HG03108 (cell line): Measurements from ENCODE around the gene TUBGCP6.

ENCODE experiments used
- ATAC-seq: cut with Tn5 transposase; IDR thresholded peaks from one replicate; pipeline ENCODE4 v1.9.1; 2021; ENCODE audit warnings: moderate library complexity; ENCODE audit not compliant: unreplicated experiment

TUBGCP6 gene

GRCh38 chr22:50183141-50183971, 61.5 kb downstream of the TUBGCP6 start:
- ATAC-seq = no peak

- no peak for ATAC-seq
These were observed 62.4 kb downstream of the TUBGCP6 start for GRCh38 chr22:50182176-50183081.

GRCh38 chr22:50180727-50181521, 63.9 kb downstream of the TUBGCP6 start:
- ATAC-seq = no peak

DNA sequence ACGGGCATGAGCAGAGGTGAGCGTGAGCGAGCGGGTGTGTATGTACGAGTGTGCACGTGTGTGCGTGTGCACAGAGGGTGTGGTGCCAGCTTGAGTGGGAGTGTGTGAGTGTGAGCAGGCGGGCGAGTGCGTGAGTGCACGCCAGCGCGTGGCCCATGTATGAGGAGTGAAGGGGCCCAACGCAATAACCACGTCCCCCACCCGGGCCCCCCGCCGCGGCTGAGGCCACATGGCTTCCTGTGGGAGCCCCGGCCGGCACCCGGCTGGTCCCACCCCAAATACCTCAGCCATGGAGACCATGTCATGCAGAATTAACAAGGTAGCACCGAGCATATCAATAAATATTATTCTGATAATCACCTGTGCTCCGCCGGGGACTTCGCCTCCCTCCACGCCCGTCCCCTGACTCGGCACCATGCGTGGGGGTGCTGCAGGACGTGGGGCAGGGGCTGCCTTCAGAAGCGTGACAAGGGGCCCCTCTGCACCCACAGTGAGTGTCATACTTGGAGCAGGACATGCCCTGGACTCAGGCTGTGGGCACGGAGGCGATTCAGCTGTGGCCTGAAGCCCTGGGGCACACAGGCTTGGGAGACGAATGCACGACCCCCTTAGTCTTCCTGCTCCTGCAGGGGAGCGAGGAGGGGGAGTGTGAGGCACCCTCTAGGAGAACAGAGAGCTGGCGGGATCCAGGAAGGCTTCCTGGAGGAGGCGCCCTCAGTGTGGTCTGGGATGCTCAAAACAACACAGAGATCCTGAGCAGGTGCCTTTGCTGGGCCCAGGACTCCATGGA, 64.7 kb downstream of the TUBGCP6 start:
- ATAC-seq = no peak

- ATAC-seq = no peak
These were observed 65.7 kb downstream of the TUBGCP6 start for GRCh38 chr22:50178871-50179869.

- ATAC-seq = no peak
These were observed 66.4 kb downstream of the TUBGCP6 start for GRCh38 chr22:50178471-50178864.

DNA sequence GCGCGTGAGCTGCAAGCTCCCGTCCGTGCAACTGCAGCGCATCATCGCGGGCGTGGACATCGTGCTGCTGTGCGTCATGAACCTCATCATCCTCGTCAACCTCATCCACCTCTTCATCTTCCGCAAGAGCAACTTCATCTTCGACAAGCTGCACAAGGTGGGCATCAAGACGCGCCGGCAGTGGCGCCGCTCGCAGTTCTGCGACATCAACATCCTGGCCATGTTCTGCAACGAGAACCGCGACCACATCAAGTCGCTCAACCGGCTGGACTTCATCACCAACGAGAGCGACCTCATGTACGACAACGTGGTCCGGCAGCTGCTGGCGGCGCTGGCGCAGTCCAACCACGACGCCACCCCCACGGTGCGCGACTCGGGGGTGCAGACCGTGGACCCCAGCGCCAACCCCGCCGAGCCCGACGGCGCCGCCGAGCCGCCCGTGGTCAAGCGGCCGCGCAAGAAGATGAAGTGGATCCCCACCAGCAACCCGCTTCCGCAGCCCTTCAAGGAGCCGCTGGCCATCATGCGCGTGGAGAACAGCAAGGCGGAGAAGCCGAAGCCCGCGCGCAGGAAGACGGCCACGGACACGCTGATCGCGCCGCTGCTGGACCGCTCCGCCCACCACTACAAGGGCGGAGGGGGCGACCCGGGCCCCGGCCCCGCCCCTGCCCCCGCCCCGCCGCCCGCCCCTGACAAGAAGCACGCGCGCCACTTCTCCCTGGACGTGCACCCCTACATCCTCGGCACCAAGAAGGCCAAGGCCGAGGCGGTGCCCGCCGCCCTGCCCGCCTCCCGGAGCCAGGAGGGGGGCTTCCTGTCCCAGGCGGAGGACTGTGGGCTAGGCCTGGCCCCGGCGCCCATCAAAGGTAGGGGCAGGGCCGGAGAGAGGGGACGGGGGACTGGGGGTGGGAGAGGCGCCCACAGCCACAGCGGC, 67.0 kb downstream of the TUBGCP6 start:
- ATAC-seq = no peak

DNA sequence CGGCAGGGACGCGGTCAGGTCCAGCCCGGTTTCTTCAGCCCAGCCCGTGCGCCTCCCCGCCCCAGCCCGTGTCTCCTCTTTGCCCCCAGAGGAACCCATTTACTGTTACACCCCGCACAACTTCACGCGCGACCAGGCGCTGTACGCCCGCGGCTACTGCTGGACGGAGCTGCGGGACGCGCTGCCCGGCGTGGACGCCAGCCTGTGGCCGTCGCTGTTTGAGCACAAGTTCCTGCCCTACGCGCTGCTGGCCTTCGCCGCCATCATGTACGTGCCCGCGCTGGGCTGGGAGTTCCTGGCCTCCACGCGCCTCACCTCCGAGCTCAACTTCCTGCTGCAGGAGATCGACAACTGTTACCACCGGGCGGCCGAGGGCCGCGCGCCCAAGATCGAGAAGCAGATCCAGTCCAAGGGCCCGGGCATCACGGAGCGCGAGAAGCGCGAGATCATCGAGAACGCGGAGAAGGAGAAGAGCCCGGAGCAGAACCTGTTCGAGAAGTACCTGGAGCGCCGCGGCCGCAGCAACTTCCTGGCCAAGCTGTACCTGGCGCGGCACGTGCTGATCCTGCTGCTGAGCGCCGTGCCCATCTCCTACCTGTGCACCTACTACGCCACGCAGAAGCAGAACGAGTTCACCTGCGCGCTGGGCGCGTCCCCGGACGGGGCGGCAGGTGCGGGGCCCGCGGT, 67.8 kb downstream of the TUBGCP6 start:
- ATAC-seq = no peak

DNA sequence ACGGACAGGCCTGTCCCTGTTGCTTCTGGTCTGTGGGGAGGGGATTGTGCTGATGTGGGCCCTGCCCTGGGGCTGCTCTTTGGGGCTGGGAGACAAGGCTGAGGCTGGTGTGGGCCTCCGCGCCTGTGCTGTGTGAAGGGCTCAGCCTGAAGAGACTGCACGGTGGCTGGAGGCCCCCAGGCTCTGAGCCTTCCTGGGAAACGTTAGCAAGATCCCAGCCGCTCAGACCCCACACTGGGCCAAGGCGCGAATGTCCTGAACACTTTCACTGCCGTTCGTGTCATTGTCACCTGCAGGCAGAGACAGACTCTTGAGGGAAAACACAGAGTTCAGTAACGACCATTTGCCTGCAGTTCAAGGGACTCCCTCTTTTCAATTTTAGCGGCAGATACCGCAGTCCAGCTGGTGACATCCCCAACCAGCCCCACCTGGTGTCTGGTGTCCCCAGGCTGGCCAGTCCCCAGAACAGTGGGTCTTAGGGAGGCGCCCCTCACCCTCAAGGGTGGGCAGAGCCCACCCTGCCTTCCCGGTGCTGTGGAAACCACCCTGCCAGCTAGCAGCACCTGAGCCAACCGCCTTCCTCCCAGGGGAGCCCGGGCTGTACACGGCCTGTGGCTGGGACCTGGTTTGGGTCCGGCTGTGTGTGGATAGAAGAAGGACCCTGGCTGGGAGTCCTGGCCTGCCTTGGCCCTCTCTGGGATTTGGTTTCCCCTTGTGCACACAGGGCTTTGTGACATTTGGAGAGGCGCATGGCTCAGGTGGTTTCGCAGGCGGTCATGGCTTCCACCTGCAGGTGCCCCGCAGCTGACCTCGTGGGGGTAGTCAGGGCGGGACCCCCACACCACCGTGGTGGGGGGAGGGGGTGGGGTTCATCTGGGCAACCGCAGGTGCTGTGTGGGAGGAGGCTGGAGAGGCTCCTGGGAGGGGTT, 68.6 kb downstream of the TUBGCP6 start:
- no peak for ATAC-seq

DNA sequence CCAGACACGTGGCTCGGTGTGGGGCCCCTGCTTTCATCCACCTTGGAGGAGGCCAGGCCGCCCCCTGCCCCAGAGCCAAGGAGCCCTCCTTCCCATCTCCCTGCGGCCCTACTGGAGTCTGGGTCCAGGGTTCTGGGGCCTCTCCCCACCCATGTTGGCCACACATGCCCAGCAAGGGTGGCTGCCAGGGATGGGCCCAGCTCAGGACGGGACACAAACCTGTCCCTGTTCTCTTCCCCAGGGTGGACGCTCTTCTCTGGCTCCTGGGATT, 69.7 kb downstream of the TUBGCP6 start:
- no peak for ATAC-seq

DNA sequence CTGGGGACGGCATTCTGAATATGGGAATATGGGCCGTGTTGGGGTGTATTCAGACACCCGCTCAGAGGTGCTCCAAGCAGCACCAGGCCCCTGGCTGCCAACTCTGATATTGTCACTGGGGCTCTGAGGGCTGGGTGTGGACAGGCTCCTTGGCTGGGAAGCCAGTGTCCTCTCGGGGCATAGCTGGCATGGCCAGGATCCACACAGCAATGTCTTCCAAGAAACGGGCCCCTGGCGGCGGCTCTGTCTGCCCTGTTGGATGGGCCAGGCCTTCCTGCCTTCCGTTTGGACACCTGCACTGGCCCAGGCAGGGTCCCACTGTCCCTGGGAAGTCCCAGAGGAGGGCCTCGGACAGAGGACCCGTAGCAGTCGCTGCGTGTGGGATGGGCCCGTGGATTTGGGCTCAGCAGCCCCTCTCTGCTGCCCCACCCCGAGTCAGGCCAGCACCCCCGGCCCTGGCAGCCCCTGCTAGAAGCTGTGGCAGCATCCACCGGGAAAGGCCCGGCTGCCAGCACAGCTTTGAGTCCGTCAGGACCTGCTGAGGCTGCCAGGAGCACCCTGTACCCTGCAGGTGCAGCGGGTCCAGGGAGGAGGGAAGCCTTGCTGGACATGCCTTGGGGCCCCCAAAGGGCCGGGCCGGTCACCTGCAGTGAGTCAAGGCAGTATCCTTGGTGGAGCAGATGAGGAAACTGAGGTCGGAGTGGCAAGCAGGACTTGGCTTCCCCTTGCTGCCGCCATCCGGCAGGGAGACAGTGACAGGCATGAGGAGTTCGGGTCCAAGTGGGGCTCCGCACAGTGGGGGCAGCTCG, 70.2 kb downstream of the TUBGCP6 start:
- no peak for ATAC-seq

GRCh38 chr22:50173983-50174355, 70.9 kb downstream of the TUBGCP6 start:
- no peak for ATAC-seq

DNA sequence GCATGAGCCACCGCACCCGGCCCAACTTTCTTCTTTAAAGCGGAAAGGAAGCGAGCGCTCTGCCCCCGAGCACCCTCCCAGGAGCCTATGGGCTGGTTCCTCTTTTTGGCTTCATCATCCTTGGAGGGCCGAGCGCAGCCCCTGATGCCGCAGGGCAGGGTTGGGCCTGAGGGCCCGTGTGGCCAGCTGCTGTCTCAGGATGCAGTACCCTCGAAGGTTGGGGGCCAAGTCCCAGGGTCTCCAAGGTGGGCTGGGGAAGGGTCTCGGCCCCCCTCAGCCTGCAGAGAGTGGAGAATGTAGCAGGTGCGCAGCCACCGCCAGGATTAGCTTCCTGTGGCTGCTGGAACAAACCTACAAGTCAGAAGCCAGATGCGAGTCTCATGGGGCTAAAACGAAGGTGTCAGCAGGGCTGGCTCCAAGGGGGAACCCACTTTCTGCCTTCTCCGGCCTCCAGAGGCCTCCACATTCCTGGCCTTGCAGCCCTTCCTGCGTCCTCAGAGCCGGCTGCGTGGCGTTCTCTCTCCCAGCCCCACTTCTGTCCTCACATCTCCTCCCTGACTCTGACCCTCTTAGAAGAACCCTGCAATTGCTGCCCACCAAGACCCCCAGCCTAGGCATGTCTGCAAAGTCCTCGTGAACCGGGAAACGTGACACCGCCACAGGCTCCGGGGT, 71.4 kb downstream of the TUBGCP6 start:
- no peak for ATAC-seq

- no peak for ATAC-seq
These were observed 72.8 kb downstream of the TUBGCP6 start for GRCh38 chr22:50171965-50172421.

DNA sequence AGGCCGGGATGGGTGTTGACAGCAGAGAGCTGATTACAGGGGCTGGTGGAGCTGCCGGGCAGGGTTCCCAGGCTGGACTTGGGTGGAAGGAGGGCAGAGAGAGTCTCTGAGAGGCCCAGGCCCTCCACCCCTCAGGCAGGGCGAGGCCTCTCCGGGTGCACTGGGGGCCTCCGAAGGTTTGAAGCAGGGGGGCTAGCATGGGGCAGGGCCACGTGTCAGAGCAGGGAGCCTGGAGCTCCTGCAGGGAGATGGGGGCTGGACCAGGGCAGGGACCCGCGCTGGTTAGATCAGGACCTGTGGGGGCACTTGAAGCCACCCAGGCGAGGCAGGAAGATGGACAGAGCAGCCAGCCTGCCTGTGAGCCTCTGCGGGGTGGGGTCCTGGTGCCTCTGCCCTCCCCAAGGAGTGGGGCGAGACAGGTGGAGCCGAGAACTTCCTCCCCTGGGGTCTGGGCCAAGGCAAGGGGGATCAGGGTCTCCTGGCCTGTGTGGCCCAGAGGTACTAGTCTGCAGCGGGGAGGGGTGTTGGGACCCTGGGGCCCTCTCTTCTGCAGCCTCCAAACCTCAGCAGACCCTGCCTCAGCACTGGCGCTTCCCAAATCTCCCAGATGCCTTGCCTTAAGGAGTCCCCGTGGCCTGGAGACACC, 73.4 kb downstream of the TUBGCP6 start:
- no peak for ATAC-seq
